GM18499 (cell line): ENCODE measurements around the gene DMXL2.
"Not testable (repeated sequence)": the region's sequence is repeated elsewhere in the genome, so short reads cannot be mapped to it uniquely, and the experiment has no call there.

ENCODE experiments used
- ATAC-seq: cut with Tn5 transposase; IDR thresholded peaks from one replicate; pipeline ENCODE4 v1.9.1; 2021; ENCODE audit warnings: moderate number of reproducible peaks; ENCODE audit not compliant: insufficient read depth, unreplicated experiment

Gene DMXL2

GRCh38 chr15:51625236-51625635 lies 2.7 kb upstream of the DMXL2 start:
- peak; percentile 29 for ATAC-seq

DNA sequence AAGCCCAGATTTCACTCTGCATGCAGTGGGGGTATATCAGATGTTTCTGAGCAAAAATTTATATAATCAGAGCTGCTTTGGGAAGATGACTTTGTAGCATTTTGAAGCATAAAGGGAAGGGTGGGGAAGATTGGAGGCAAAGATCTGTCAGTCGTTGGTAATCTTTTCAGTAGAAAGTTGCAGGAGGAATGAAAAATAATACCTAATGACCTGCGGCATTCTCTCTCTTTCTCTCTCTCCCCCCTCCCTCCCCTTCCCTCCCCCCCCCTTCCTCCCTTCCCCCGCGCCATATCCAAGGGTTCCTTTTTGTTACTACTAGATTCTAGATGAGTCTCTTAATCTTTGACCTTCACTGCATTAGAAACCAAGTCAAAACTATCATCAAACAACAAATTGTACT lies 1.5 kb upstream of the DMXL2 start:
- ATAC-seq = no peak

GRCh38 chr15:51623386-51623938 lies 891 bp upstream of the DMXL2 start:
- no peak for ATAC-seq

GRCh38 chr15:51621936-51622603 lies 501 bp downstream of the DMXL2 start:
- no peak for ATAC-seq

GRCh38 chr15:51621155-51621765 lies 1.3 kb downstream of the DMXL2 start:
- ATAC-seq = no peak

GRCh38 chr15:51620641-51621040 lies 1.9 kb downstream of the DMXL2 start:
- peak; percentile 34 for ATAC-seq

DNA sequence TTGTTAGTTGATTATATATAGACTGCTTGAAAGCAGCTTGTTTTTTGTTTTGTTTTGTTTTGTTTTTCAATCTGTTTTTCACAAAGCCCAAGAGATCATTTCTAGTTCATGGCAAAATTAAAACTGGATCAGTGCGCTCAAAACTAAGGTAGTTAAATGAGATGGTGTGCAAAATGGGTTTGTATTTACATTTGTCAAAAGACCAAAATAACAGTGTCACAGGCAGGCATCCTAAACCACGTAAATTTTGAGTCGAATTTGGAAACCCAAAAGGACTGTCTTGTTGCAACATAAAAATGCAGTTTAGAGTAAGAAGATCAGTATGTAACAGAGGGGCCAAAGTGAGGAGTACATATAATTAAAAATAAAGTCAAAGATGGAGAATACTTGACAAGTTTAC lies 2.4 kb downstream of the DMXL2 start:
- no peak for ATAC-seq

- no peak for ATAC-seq
Measured at GRCh38 chr15:51619331-51620035, 3.1 kb downstream of the DMXL2 start.

- ATAC-seq = no peak
Measured at GRCh38 chr15:51617886-51618285, 4.7 kb downstream of the DMXL2 start.

DNA sequence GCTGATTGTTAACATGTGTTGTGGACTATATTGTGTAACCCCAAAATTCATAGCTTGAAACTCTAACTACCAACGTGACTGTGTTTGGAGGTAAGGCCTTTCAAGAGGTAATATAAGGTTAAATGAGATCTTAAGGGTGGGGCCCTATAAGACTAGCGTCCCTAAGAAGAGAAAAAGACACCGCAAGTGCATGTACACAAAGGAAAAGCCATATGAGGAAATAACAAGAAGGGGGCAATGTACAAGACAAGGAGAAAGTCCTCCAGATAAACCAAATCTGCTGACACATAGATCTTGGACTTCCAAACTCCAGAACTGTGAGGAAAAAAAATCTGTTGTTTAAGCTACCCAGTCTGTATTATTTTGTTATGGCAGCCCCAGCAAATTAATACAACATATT lies 8.6 kb downstream of the DMXL2 start:
- no peak for ATAC-seq

GRCh38 chr15:51612669-51613068 lies 9.9 kb downstream of the DMXL2 start:
- not testable (repeated sequence) for ATAC-seq

DNA sequence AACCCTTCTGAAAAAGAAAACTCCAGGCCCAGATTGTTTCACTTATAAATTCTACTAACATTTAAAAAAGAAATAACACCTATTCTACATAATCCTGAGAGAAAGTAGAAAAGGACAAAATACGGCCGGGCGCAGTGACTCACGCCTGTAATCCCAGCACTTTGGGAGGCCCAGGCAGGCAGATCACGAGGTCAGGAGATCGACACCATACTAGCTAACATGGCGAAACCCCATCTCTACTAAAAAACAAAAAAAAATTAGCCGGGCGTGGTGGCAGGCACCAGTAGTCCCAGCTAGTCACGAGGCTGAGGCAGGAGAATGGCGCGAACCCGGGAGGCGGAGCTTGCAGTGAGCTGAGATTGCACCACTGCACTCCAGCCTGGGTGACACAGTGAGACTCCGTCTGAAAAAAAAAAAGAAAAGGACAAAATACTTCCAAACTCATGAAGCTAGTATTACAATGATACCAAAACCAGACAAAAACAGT lies 19.1 kb downstream of the DMXL2 start:
- not testable (repeated sequence) for ATAC-seq

- no peak for ATAC-seq
Measured at GRCh38 chr15:51603002-51603401, 19.6 kb downstream of the DMXL2 start.

DNA sequence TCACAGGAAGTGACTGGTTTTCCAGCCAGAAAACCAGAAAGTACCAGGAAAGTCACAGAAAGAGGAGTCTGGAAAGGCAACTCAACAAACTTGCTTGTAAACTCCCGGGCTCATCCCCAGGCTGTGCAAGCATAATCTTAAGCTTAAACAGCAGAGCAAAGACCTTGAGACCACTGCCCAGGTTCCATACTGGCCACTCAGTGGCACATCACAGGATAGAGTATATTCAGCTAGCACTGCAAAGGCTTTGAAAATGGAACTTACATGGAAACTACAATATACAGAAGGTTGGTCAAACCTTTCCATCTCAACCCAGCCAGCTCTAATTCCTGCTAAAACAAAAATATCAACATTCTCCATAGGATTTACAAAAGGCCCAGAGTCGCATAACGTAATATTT lies 20.1 kb downstream of the DMXL2 start:
- ATAC-seq = no peak

- ATAC-seq = no peak
Measured at GRCh38 chr15:51601801-51602200, 20.8 kb downstream of the DMXL2 start.

- no peak for ATAC-seq
Measured at GRCh38 chr15:51600114-51600513, 22.5 kb downstream of the DMXL2 start.

- no peak for ATAC-seq
Measured at GRCh38 chr15:51589881-51590568, 32.5 kb downstream of the DMXL2 start.

DNA sequence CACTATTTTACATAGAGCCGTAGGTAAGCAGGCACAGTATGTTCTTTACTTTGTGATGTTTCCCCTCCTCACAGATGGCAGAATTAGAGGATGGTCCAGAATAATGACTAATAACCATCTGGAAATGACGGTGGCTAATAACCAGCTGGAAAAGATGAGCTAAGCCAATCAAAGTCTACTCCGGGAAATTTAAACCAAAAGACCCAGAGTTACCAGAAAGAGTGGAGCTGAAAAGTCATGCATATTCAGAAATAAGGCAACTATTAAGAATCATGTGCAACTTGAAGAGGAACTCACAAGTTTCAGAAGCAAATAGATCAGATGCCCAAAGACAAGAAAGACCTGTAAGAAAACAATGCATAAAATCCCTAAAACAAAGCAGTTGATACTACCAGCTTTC lies 33.6 kb downstream of the DMXL2 start:
- no peak for ATAC-seq

- no peak for ATAC-seq
Measured at GRCh38 chr15:51585986-51586385, 36.6 kb downstream of the DMXL2 start.

GRCh38 chr15:51580982-51581381 lies 41.6 kb downstream of the DMXL2 start:
- no peak for ATAC-seq

GRCh38 chr15:51580385-51580784 lies 42.2 kb downstream of the DMXL2 start:
- ATAC-seq = no peak
